CD14-positive monocyte (primary cell): ENCODE measurements around the gene SPEF2. TPM values are rescaled to one million over a fixed set of nuclear protein-coding genes. Genes with fewer than 3 reads are reported as not detected.

Source experiments
- DNase-seq, 3 donors: peaks; one replicate each; pipeline ENCODE4 v3.0.0-alpha.2; 2011 to 2022
- H2AFZ ChIP-seq: 2 replicates; pipeline ENCODE4 v1.6.0; 2012; ENCODE audit warnings: mild to moderate bottlenecking, low read depth, low read length, inconsistent platforms; ENCODE audit not compliant: insufficient read depth, poor library complexity, severe bottlenecking
- H3K27ac ChIP-seq, 2 donors: 1 replicate in 1 of 2; 2 replicates in 1 of 2; pipeline ENCODE4 v1.5.1; 2012 to 2013; ENCODE audit warnings: low read length in 2 of 2, control low read depth in 1 of 2, inconsistent platforms in 1 of 2, low read depth in 1 of 2, mild to moderate bottlenecking in 1 of 2
- H3K27me3 ChIP-seq, 2 donors: one replicate each; pipeline versions ENCODE4 v1.6.0 to v1.6.1; 2011 to 2013; ENCODE audit warnings: low read length in 2 of 2; ENCODE audit not compliant: control insufficient read depth in 2 of 2, insufficient read depth in 2 of 2
- H3K36me3 ChIP-seq, 2 donors: replicated peaks in 1 of 2; 1 replicate in 1 of 2; 2 replicates in 1 of 2; pipeline versions ENCODE4 v1.5.1 to v1.6.1; 2012 to 2013; ENCODE audit warnings: low read length in 2 of 2, control low read depth in 1 of 2, inconsistent platforms in 1 of 2, mild to moderate bottlenecking in 1 of 2; ENCODE audit not compliant: insufficient read depth in 2 of 2, control insufficient read depth in 1 of 2
- H3K4me1 ChIP-seq, 2 donors: 1 replicate in 1 of 2; 2 replicates in 1 of 2; pipeline versions ENCODE4 v1.5.1 to v1.6.1; 2012 to 2013; ENCODE audit warnings: low read length in 2 of 2, control low read depth in 1 of 2, inconsistent platforms in 1 of 2, mild to moderate bottlenecking in 1 of 2, moderate library complexity in 1 of 2; ENCODE audit not compliant: insufficient read depth in 2 of 2, control insufficient read depth in 1 of 2
- H3K4me2 ChIP-seq: replicated peaks from 2 replicates; pipeline ENCODE3; 2012; ENCODE audit warnings: low read length, moderate library complexity, mild to moderate bottlenecking; ENCODE audit not compliant: poor library complexity, severe bottlenecking; ENCODE audit errors: extremely low read depth
- H3K4me3 ChIP-seq, 3 experiments: fragments of 200-600 bp in 1 of 3; sonication (generic) in 1 of 3; replicated peaks in 1 of 3; 1 replicate in 2 of 3; 2 replicates in 1 of 3; pipeline ENCODE4 v1.5.1; 2011 to 2013; ENCODE audit warnings: low read length in 3 of 3, mild to moderate bottlenecking in 3 of 3, control low read depth in 2 of 3, low read depth in 2 of 3, inconsistent platforms in 1 of 3, moderate library complexity in 1 of 3
- H3K79me2 ChIP-seq: 2 replicates; pipeline ENCODE4 v1.6.0; 2012; ENCODE audit warnings: mild to moderate bottlenecking, control low read depth, inconsistent platforms, low read length, moderate library complexity; ENCODE audit not compliant: insufficient read depth
- H3K9ac ChIP-seq: 2 replicates; pipeline ENCODE4 v1.6.0; 2017; ENCODE audit warnings: low read length, mild to moderate bottlenecking; ENCODE audit not compliant: insufficient read depth, poor library complexity, severe bottlenecking
- H3K9me3 ChIP-seq, 2 donors: replicated peaks in 1 of 2; 1 replicate in 1 of 2; 2 replicates in 1 of 2; pipeline versions ENCODE4 v1.5.1 to v1.6.1; 2012 to 2013; ENCODE audit warnings: low read length in 2 of 2, control low read depth in 1 of 2; ENCODE audit not compliant: control insufficient read depth in 1 of 2, insufficient read depth in 1 of 2
- H4K20me1 ChIP-seq: 2 replicates; pipeline ENCODE4 v1.6.0; 2012; ENCODE audit warnings: mild to moderate bottlenecking, low read length, control low read depth, moderate library complexity; ENCODE audit not compliant: insufficient read depth
- H3K27ac Mint-ChIP-seq, 7 donors: one replicate each; pipeline ENCODE4 v1.8.0; 2020; ENCODE audit warnings: mild to moderate bottlenecking in 7 of 7, mixed read lengths in 7 of 7, moderate library complexity in 6 of 7, inconsistent platforms in 2 of 7
- H3K27me3 Mint-ChIP-seq, 3 donors: one replicate each; pipeline ENCODE4 v1.8.0; 2021 to 2022; ENCODE audit warnings: low read depth in 3 of 3, mild to moderate bottlenecking in 3 of 3, mixed read lengths in 3 of 3, moderate library complexity in 3 of 3, inconsistent platforms in 1 of 3
- H3K36me3 Mint-ChIP-seq, 2 donors: one replicate each; pipeline ENCODE4 v1.8.0; 2020; ENCODE audit warnings: mixed read lengths in 2 of 2, inconsistent platforms in 1 of 2, mild to moderate bottlenecking in 1 of 2
- H3K4me1 Mint-ChIP-seq: one replicate; pipeline ENCODE4 v1.8.0; 2020; ENCODE audit warnings: mild to moderate bottlenecking, mixed read lengths
- H3K4me3 Mint-ChIP-seq, 2 donors: one replicate each; pipeline ENCODE4 v1.8.0; 2020; ENCODE audit warnings: mild to moderate bottlenecking in 2 of 2, mixed read lengths in 2 of 2, moderate library complexity in 1 of 2
- H3K9me3 Mint-ChIP-seq, 7 donors: one replicate each; pipeline ENCODE4 v1.8.0; 2020 to 2022; ENCODE audit warnings: mixed read lengths in 7 of 7, mild to moderate bottlenecking in 6 of 7, moderate library complexity in 6 of 7, inconsistent platforms in 2 of 7
- CTCF ChIP-seq: fragments of 200-600 bp; IDR thresholded peaks from one replicate; pipeline ENCODE4 v1.8.0; 2022; ENCODE audit warnings: antibody characterized with exemption, mild to moderate bottlenecking
- WGBS: methylation state at CpG from one replicate; pipeline ENCODE4 v1.1.5; 2013; ENCODE audit warnings: missing lambda C conversion rate; ENCODE audit not compliant: insufficient coverage; 5-methylcytosine and 5-hydroxymethylcytosine counted together
- intact Hi-C, 2 donors: fragments of 100-400 bp; cut with micrococcal nuclease; formaldehyde crosslinking; loops; one replicate each; pipeline versions ENCODE4 v1.15.0 to v1.15.1; 2023
- polyA plus RNA-seq, 3 donors: library from polyadenylated mRNA; depleted of rRNA in 1 of 3; unstranded in 2 of 3; stranded (reverse) in 1 of 3; fragments of 300-500 nt in 2 of 3; fragments of >200 nt in 1 of 3; fragmentation: Illumina TruSeq in 2 of 3; gene quantifications; 1 replicate in 2 of 3; 2 replicates in 1 of 3; pipeline ENCODE4 v1.2.3, GENCODE V29; 2012 to 2021

The SPEF2 gene
- polyA plus RNA-seq, 3 donors, result 0.46 to 0.96 (median 0.48) TPM

DNA sequence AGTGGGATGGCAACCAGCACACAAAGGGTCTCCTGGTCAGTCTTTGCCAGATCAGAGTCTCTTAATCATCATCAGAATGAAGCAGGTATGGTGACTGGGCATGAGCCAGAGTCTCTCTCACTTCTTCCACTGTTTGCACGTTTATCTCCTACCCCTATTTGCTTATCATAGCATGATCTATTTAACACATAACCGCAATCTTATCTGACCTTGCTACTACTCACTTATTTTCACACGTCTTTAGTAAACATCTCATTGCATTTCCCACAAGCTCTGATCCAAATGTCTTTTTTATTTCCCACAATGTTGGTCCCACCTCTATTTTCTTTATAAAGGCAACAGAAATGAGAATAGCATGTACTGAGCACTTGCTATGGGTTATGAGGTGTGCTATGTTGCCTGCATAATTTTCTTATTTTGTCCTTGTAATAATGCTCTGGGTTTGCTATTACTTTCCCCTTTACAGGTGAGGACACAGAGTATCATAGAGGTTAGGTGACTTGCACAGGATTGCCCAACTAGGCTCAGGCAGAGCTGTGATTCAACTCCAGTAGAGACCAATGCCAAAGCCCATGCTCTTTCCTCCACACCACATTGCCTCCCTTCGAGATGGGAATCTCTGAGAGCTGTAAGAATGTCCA lies 199.3 kb downstream of the SPEF2 start:
- no peak overlapping the region for H3K9ac ChIP-seq
- Mint-ChIP-seq H3K9me3 (peaks cover 0 to 2% (median 0%) of the 10 kb centered on the region in 7 donors), H3K4me1 (peaks cover 14% of the 10 kb centered on the region), H3K36me3 (no peaks in the 10 kb centered on the region), H3K27ac (no peak overlapping the region), H3K27me3 (peaks cover 0 to 1% (median 0%) of the 10 kb centered on the region in 3 donors), H3K4me3 (no peak overlapping the region)
- intact Hi-C loops, result no loop called here
- TF ChIP-seq CTCF, result no peak
- H4K20me1 ChIP-seq, result no peaks in the 10 kb centered on the region
- no peak overlapping the region for H3K4me3 ChIP-seq
- no peak overlapping the region for H3K4me2 ChIP-seq
- peaks cover 6 to 9% of the 10 kb centered on the region in 2 donors for H3K4me1 ChIP-seq
- H3K9me3 ChIP-seq, result no peaks in the 10 kb centered on the region
- no peak for DNase-seq
- no peak overlapping the region for H2AFZ ChIP-seq
- no peaks in the 10 kb centered on the region for H3K79me2 ChIP-seq
- no peaks in the 10 kb centered on the region for H3K36me3 ChIP-seq
- H3K27me3 ChIP-seq, result no peaks in the 10 kb centered on the region
- no peak overlapping the region for H3K27ac ChIP-seq
- 88% methylated on average over 3 of the region's 4 CpGs for WGBS

DNA sequence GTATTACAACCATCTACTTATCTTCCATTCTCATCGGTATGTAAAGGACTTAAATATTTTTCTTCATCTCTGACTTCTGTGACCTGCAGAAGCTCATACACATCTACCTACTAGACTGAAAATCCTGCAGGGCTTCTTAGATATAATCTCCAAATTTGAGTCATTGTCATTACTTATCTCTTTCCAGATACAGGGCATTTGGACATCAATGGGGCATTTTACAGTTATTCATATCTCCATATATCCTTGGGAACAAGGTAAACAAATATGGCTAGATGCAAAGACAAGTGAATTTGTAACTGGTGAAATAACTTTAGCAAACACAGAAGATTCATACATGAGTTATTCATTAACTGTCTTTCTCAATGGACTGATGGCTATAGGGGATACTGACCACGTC lies 201.4 kb downstream of the SPEF2 start:
- Histone ChIP-seq H3K79me2 (no peaks in the 10 kb centered on the region), H4K20me1 (no peaks in the 10 kb centered on the region), H3K4me3 (no peak overlapping the region), H3K9ac (no peak overlapping the region), H3K4me2 (no peak overlapping the region), H3K27ac (no peak overlapping the region), H2AFZ (no peak overlapping the region), H3K27me3 (no peaks in the 10 kb centered on the region), H3K9me3 (no peaks in the 10 kb centered on the region), H3K4me1 (peaks cover 6 to 9% of the 10 kb centered on the region in 2 donors), H3K36me3 (no peaks in the 10 kb centered on the region)
- Mint-ChIP-seq H3K27me3 (peaks cover 0 to 1% (median 0%) of the 10 kb centered on the region in 3 donors), H3K4me3 (no peak overlapping the region), H3K9me3 (peaks cover 0 to 2% (median 0%) of the 10 kb centered on the region in 7 donors), H3K27ac (no peak overlapping the region), H3K4me1 (peaks cover 12% of the 10 kb centered on the region), H3K36me3 (no peaks in the 10 kb centered on the region)
- no peak for TF ChIP-seq CTCF
- intact Hi-C loops, result no loop called here
- WGBS, result no CpG with 5 or more reads among the region's 2 CpGs
- no peak for DNase-seq
